Measurements from ENCODE around the gene WDR70.
"Not testable (repeated sequence)": the region's sequence is repeated elsewhere in the genome, so short reads cannot be mapped to it uniquely, and the experiment has no call there.

WDR70 gene

GRCh38 chr5:37582202-37582601 is 203.1 kb downstream of the WDR70 start:
- H3K27ac ChIP-seq: no peak overlapping the region
- no peak overlapping the region for H2AFZ ChIP-seq (ENCODE audit: low read depth)
- no peaks in the 10 kb centered on the region for H3K79me2 ChIP-seq (ENCODE audit: insufficient read depth, low read depth)
- no peaks in the 10 kb centered on the region for H3K36me3 ChIP-seq (ENCODE audit: insufficient read depth)
- H4K20me1 ChIP-seq (ENCODE audit: insufficient read depth): no peaks in the 10 kb centered on the region
- no peak overlapping the region for H3K9ac ChIP-seq
- no peaks in the 10 kb centered on the region for H3K4me1 ChIP-seq (ENCODE audit: low read depth, poor library complexity, severe bottlenecking)
- TF ChIP-seq CTCF (conservative IDR thresholded peaks at IDR 0.05; ENCODE audit: low read depth, low read length): no peak
- H3K27me3 ChIP-seq (ENCODE audit: insufficient read depth, low read depth): no peaks in the 10 kb centered on the region
- H3K4me3 ChIP-seq (IDR thresholded peaks at IDR 0.05; ENCODE audit: insufficient read depth, low read depth, low read length): no peak overlapping the region
- no peak overlapping the region for H3K4me2 ChIP-seq

GRCh38 chr5:37593292-37593691 is 214.2 kb downstream of the WDR70 start:
- H3K36me3 ChIP-seq (ENCODE audit: insufficient read depth); H4K20me1 ChIP-seq (ENCODE audit: insufficient read depth); H3K79me2 ChIP-seq (ENCODE audit: insufficient read depth, low read depth); H3K27ac ChIP-seq; H3K4me2 ChIP-seq; H3K4me3 ChIP-seq (IDR thresholded peaks at IDR 0.05; ENCODE audit: insufficient read depth, low read depth, low read length); H2AFZ ChIP-seq (ENCODE audit: low read depth); H3K27me3 ChIP-seq (ENCODE audit: insufficient read depth, low read depth); H3K9ac ChIP-seq; H3K4me1 ChIP-seq (ENCODE audit: low read depth, poor library complexity, severe bottlenecking): not testable (repeated sequence)

GRCh38 chr5:37594864-37595263 is 215.7 kb downstream of the WDR70 start:
- not testable (repeated sequence) for H3K9ac ChIP-seq; H3K79me2 ChIP-seq (ENCODE audit: insufficient read depth, low read depth); H3K4me3 ChIP-seq (IDR thresholded peaks at IDR 0.05; ENCODE audit: insufficient read depth, low read depth, low read length); H3K36me3 ChIP-seq (ENCODE audit: insufficient read depth); H3K4me1 ChIP-seq (ENCODE audit: low read depth, poor library complexity, severe bottlenecking); H3K4me2 ChIP-seq; H3K27ac ChIP-seq; H4K20me1 ChIP-seq (ENCODE audit: insufficient read depth); H3K27me3 ChIP-seq (ENCODE audit: insufficient read depth, low read depth); H2AFZ ChIP-seq (ENCODE audit: low read depth)

GRCh38 chr5:37598733-37599132 is 219.6 kb downstream of the WDR70 start:
- H3K36me3 ChIP-seq (ENCODE audit: insufficient read depth): no peaks in the 10 kb centered on the region
- H3K27me3 ChIP-seq (ENCODE audit: insufficient read depth, low read depth): no peaks in the 10 kb centered on the region
- H3K27ac ChIP-seq: no peak overlapping the region
- H3K4me3 ChIP-seq (IDR thresholded peaks at IDR 0.05; ENCODE audit: insufficient read depth, low read depth, low read length): no peak overlapping the region
- H3K4me1 ChIP-seq (ENCODE audit: low read depth, poor library complexity, severe bottlenecking): no peaks in the 10 kb centered on the region
- no peak for TF ChIP-seq CTCF (conservative IDR thresholded peaks at IDR 0.05; ENCODE audit: low read depth, low read length)
- H4K20me1 ChIP-seq (ENCODE audit: insufficient read depth): no peaks in the 10 kb centered on the region
- no peak overlapping the region for H2AFZ ChIP-seq (ENCODE audit: low read depth)
- no peak overlapping the region for H3K9ac ChIP-seq
- H3K4me2 ChIP-seq: no peak overlapping the region
- H3K79me2 ChIP-seq (ENCODE audit: insufficient read depth, low read depth): no peaks in the 10 kb centered on the region

GRCh38 chr5:37601163-37601562 is 222.0 kb downstream of the WDR70 start:
- Histone ChIP-seq H2AFZ (ENCODE audit: low read depth) (no peak overlapping the region), H3K9ac (no peak overlapping the region), H3K4me3 (IDR thresholded peaks at IDR 0.05; ENCODE audit: insufficient read depth, low read depth, low read length) (no peak overlapping the region), H3K4me1 (ENCODE audit: low read depth, poor library complexity, severe bottlenecking) (no peaks in the 10 kb centered on the region), H3K4me2 (no peak overlapping the region), H3K27me3 (ENCODE audit: insufficient read depth, low read depth) (no peaks in the 10 kb centered on the region), H3K36me3 (ENCODE audit: insufficient read depth) (no peaks in the 10 kb centered on the region), H4K20me1 (ENCODE audit: insufficient read depth) (no peaks in the 10 kb centered on the region), H3K27ac (no peak overlapping the region), H3K79me2 (ENCODE audit: insufficient read depth, low read depth) (no peaks in the 10 kb centered on the region)
- no peak for TF ChIP-seq CTCF (conservative IDR thresholded peaks at IDR 0.05; ENCODE audit: low read depth, low read length)

Measured in KMS-11 (cell line).